DMS 273 (cell line): ENCODE results near the gene PPP3R2.
"Not testable (repeated sequence)": the region's sequence is repeated elsewhere in the genome, so short reads cannot be mapped to it uniquely, and the experiment has no call there.

Experiments used
- DNase-seq: peaks from one replicate; lab custom pipeline; 2025; ENCODE audit not compliant: unreplicated experiment; lab: John Stamatoyannopoulos, UW

Gene PPP3R2

GRCh38 chr9:101590074-101590473, 4.7 kb downstream of the PPP3R2 start:
- DNase-seq: not testable (repeated sequence)

GRCh38 chr9:101587332-101588043, 7.3 kb downstream of the PPP3R2 start:
- DNase-seq: no peak

GRCh38 chr9:101586651-101587050, 8.1 kb downstream of the PPP3R2 start:
- no peak for DNase-seq

- no peak for DNase-seq
These were observed 9.0 kb downstream of the PPP3R2 start for GRCh38 chr9:101585740-101586139.

- peak; percentile 78 for DNase-seq
These were observed 12.2 kb downstream of the PPP3R2 start for GRCh38 chr9:101582553-101582952.

GRCh38 chr9:101579711-101580545, 14.8 kb downstream of the PPP3R2 start:
- peak; percentile 71 for DNase-seq

GRCh38 chr9:101578378-101578777, 16.4 kb downstream of the PPP3R2 start:
- peak; percentile 9 for DNase-seq

- DNase-seq: peak; percentile 41
These were observed 19.9 kb downstream of the PPP3R2 start for GRCh38 chr9:101574731-101575333.

GRCh38 chr9:101572316-101572715, 22.5 kb downstream of the PPP3R2 start:
- no peak for DNase-seq

- no peak for DNase-seq
These were observed 23.7 kb downstream of the PPP3R2 start for GRCh38 chr9:101571114-101571513.

GRCh38 chr9:101569741-101570501, 24.8 kb downstream of the PPP3R2 start:
- no peak for DNase-seq

- DNase-seq: no peak
These were observed 26.9 kb downstream of the PPP3R2 start for GRCh38 chr9:101567725-101568350.

GRCh38 chr9:101566904-101567724, 27.7 kb downstream of the PPP3R2 start:
- peak; percentile 45 for DNase-seq

- no peak for DNase-seq
These were observed 30.5 kb downstream of the PPP3R2 start for GRCh38 chr9:101564252-101564651.

GRCh38 chr9:101562966-101563365, 31.8 kb downstream of the PPP3R2 start:
- no peak for DNase-seq

- no peak for DNase-seq
These were observed 33.0 kb downstream of the PPP3R2 start for GRCh38 chr9:101561740-101562139.

- not testable (repeated sequence) for DNase-seq
These were observed 45.2 kb downstream of the PPP3R2 start for GRCh38 chr9:101549472-101550098.

- DNase-seq: no peak
These were observed 51.6 kb downstream of the PPP3R2 start for GRCh38 chr9:101543098-101543735.
